ENCODE measurements around the gene TDRKH.
"Not testable (repeated sequence)": the region's sequence is repeated elsewhere in the genome, so short reads cannot be mapped to it uniquely, and the experiment has no call there.

TDRKH gene

GRCh38 chr1:151762941-151763921 is 27.1 kb downstream of the TDRKH start, which contains the start of gene MRPL9:
MRPL9 (minus strand) TSS chr1:151763496; CDS start chr1:151763479, 17 bp downstream.
- DNase-seq (ENCODE audit: low read depth in 2 of 2), result peak; percentile 76 to 79

- no peak for DNase-seq (ENCODE audit: low read depth in 2 of 2)
Measured at GRCh38 chr1:151760597-151761385, 29.5 kb downstream of the TDRKH start.

GRCh38 chr1:151759241-151759640 is 31.1 kb downstream of the TDRKH start:
- DNase-seq (ENCODE audit: low read depth in 2 of 2), result no peak

- DNase-seq (ENCODE audit: low read depth in 2 of 2), result no peak
Measured at GRCh38 chr1:151756291-151756690, 34.0 kb downstream of the TDRKH start.

GRCh38 chr1:151741516-151741915 is 48.8 kb downstream of the TDRKH start:
- no peak for DNase-seq (ENCODE audit: low read depth in 2 of 2)

DNA sequence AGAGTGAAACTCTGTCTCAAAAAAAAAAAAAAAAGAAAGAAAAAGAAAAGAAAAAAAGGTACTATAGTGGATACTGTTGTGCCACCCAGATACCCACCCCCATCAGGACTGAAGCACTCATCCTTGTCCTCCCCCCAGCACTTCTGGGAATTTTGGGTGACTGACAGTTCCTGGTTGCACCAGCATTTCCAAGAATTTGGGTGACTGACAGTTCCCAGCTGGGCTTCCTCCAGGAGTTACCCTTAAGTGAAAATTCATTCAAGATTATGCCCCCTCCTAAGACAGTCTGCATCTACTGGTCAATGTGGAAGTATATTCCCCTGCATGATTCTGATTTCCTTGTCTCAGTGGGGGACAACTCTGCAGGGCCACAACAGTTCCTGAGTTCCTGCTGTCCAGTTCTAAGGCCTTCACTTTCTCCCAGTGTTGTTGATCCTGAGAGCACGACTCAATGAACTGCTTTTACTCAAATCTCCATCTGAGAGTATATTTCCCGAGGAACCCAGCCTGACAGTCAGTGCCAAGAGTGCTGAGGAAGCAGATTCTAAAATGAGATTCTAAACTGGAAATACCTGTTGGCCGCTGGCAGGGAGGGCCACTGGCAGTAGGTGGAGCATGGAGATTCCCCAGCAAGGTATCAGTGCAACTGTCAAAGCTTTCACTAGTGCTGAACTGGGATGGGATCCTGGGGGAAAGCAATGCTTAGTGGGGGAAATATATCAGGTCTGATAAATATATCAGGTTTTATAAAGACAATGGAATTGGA is 50.5 kb downstream of the TDRKH start:
- DNase-seq (ENCODE audit: low read depth in 2 of 2), result no peak

GRCh38 chr1:151737479-151737878 is 52.8 kb downstream of the TDRKH start:
- DNase-seq (ENCODE audit: low read depth in 2 of 2), result no peak

- no peak for DNase-seq (ENCODE audit: low read depth in 2 of 2)
Measured at GRCh38 chr1:151737026-151737425, 53.3 kb downstream of the TDRKH start.

- DNase-seq (ENCODE audit: low read depth in 2 of 2), result not testable (repeated sequence)
Measured at GRCh38 chr1:151733995-151734394, 56.3 kb downstream of the TDRKH start.

GRCh38 chr1:151733126-151733525 is 57.2 kb downstream of the TDRKH start:
- DNase-seq (ENCODE audit: low read depth in 2 of 2), result no peak

DNA sequence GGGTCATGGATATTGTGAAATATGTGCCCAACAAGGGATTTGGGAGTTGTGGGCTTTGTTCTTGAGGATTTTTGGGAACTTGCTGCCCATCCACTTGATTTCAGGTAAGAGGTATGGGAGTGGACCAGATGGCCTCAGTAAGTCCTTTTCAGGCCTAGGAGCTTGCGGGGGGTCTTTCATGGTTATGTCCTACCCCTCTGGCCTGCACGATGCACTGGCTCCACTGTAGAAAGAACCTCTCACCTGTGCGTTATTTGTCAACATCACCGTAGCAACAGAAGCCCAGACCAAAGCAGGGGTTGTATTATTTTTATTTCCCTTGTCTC is 60.4 kb downstream of the TDRKH start:
- no peak for DNase-seq (ENCODE audit: low read depth in 2 of 2)

- no peak for DNase-seq (ENCODE audit: low read depth in 2 of 2)
Measured at GRCh38 chr1:151729157-151729965, 60.9 kb downstream of the TDRKH start.

DNA sequence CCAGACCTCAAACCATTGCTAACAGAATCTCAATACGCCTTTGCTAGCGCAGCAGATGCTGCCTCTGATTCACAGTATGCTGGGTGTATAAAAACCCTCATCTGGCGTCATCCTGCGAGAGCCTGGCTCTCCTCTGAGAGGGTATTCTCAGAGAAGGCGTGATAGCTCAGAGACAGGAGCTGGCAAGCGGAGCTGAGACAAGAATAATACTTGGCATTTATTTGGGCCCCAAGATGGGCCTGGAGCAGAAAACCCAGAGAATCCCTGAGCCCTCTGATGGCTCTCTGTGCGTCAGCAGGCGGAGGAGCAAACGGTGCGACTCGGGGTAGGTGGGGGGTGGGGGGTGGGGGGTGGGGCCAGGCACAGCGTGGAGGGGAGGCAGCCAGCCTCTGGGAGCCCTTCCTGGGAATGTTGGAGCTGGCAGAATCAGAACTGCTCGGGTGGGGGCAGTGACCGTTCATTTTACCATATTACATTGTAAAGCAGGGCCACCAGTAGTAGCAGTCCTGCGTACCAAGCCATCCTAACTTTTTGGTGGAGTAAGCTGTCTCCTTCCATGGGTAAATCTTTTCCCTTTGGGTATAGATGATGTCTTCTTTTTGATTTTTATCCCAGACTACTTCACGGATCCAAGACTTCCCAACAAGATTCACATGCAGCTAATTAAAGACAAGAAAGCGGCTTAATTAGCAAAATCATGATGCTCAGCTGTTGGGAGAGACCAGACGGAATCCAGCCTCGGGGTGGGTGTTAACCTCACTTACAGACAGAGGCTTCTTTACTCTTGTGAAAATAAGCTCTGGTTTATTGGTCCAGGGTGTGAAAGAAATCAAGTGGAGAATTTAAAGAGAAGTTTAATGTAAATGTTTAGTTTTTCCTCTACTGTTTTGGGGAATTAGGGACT is 61.9 kb downstream of the TDRKH start:
- DNase-seq (ENCODE audit: low read depth in 2 of 2), result no peak

GRCh38 chr1:151723726-151724370 is 66.5 kb downstream of the TDRKH start:
- no peak for DNase-seq (ENCODE audit: low read depth in 2 of 2)
